Lower leg skin (tissue), 3 donors: ENCODE data around the gene MOCS1.

ENCODE experiments used
- CTCF ChIP-seq, 3 donors: fragments of 450-650 bp; IDR thresholded peaks; one replicate each; pipeline ENCODE4 v1.5.1; 2016; ENCODE audit warnings: antibody characterized with exemption in 3 of 3, mild to moderate bottlenecking in 3 of 3, moderate library complexity in 2 of 3
- POLR2A ChIP-seq, 2 donors: fragments of 450-650 bp; IDR thresholded peaks; one replicate each; pipeline ENCODE4 v1.6.1; 2016 to 2017; ENCODE audit warnings: antibody characterized with exemption in 2 of 2, mild to moderate bottlenecking in 1 of 2, moderate library complexity in 1 of 2

- no peak for TF ChIP-seq CTCF (IDR thresholded peaks at IDR 0.05)
- no peak for TF ChIP-seq POLR2A (IDR thresholded peaks at IDR 0.05)
Observed at GRCh38 chr6:39920157-39920556, 14.1 kb downstream of the MOCS1 start.
